GM18867 (cell line): ENCODE results near the gene ACAD10.
"Not testable (repeated sequence)": the region's sequence is repeated elsewhere in the genome, so short reads cannot be mapped to it uniquely, and the experiment has no call there.

Source experiments
- ATAC-seq: cut with Tn5 transposase; IDR thresholded peaks from one replicate; pipeline ENCODE4 v1.9.1; 2021; ENCODE audit warnings: mild to moderate bottlenecking, moderate library complexity; ENCODE audit not compliant: unreplicated experiment

Gene ACAD10

DNA sequence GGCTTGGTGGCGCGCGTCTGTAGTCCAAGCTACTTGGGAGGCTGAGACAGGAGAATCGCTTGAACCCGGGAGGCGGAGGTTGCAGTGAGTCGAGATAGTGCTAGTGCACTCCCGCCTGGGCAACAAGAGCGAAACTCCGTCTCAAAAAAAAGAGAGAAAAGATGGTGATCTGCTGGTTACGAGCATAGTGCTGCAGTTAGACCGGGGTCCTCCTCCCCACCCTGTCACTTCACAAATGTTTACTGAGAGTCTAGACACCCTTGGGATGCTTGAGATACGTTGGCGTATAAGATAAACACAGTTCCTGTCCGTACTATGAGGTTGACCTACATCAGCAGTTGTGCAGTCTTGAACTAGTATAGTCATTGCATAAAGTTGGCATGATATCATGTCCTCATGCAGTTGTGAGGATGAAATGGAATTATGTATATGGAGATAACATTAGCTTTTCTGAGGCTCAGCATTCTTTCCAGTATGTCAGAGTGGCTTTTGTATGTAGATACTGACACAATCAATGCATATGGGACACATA, 787 bp downstream of the ACAD10 start:
- no peak for ATAC-seq

DNA sequence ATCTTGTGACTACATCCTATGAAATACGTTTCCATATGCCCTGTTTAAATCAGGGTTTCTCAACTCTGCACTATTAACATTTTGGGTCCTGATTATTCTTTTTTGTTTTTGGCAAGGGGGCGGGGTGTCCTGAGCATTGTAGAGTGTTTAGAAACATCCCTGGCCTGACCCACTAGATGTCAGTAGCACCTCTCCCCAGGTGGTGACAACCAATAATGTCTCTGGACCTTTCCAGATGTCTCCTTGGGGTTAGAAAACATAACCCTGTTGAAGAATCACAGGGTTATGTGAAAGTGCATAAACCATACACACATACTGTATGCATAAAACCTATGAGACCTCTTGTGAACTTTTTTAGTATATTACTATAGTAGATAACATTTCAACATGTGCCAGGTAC, 1.4 kb downstream of the ACAD10 start:
- no peak for ATAC-seq

DNA sequence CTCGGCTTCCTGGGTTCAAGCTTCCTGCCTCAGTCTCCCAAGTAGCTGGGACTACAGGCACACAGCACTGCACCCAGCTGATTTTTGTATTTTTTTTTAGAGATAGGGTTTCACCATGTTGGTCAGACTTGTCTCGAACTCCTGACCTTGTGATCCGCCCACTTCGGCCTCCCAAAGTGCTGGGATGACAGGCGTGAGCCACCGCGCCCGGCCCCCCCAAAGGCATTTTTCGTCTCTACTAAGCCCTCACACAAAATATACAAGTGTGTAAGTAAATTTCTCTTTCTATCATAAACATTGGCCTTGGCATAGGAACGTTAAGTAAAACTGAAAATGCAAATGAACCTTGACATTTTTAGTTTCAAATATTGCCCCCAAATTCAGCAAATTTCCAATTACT, 2.1 kb downstream of the ACAD10 start:
- no peak for ATAC-seq

DNA sequence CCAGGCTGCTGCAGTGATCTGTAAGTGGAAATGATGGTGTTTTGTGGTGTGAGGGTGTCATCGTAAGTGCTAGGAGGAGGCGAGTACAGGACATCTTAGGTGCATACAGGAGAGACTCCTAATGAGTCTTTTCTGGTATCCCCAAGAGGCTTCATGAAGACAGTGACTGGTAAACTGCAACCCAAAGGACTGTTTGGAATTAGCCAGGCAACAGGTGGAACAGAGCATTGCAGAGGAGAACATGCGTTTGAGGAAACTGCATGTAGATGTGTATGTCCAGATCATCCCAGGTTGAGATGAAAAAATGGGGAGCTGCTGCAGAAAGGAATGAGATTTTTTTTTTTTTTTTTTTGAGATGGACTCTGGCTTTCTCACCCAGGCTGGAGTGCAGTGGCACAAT, 5.4 kb downstream of the ACAD10 start:
- ATAC-seq: no peak

DNA sequence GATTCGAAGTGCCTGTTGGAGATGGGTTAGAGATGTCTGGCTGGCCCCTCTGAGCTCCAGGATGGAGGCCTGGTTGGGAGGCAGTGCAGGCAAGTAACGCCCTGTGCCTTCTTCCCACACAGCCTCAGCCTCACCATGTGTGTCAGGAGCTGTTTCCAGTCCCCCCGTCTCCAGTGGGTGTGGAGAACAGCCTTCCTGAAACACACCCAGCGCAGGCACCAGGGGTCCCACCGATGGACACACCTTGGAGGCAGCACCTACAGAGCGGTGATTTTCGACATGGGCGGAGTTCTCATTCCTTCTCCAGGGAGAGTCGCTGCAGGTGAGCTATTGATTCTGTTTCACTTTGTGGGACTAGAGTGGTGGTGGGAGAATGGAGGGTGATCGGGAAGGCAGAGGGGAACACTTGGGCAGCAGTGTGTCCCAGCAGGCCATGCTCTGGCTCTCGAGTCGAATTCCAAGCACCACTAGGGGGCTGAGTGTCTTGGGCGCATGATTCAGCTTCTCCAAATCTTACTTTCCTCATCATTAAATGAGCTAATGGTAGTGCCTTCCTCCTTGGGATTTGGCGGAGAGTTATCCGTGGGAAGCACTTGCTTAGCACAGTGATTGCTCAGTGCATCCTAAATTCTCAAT, 6.8 kb downstream of the ACAD10 start:
- ATAC-seq: no peak

DNA sequence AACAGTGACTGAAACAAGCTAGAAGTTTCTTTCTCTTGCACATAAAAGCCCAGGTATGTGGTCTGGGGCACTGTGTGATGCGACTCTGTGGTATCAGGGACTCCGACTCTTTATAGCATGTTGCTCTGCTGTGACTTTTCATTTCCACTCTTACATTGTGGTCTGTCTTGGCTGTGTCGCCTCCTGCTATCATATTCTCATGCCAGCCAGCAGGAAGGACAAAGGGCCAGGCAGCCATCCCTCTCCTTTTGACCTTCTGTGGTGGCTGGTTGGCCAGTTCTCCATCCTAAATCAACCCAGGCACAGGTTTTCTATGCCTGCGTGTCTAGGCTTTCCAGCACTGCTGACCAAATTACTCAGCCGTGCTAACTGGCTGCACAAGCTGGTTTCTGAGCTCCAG, 8.0 kb downstream of the ACAD10 start:
- no peak for ATAC-seq

DNA sequence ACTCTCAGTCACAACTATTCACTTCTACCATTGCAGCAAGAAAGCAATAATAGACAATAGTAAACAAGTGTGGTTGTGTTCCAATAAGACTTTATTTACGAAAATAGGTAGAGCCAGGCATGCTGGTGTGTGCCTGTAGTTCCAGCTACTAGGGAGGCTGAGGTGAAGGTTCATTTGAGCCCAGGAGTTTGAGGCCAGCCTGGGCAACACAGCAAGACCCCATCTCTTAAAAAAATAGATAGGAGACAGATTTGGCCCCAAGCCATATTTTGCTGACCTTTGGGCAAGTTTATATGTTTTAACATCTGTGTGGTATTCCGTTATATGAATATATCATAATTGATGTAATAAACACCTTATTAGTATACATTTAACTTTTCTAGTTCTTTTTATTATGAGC, 14.1 kb downstream of the ACAD10 start:
- no peak for ATAC-seq

DNA sequence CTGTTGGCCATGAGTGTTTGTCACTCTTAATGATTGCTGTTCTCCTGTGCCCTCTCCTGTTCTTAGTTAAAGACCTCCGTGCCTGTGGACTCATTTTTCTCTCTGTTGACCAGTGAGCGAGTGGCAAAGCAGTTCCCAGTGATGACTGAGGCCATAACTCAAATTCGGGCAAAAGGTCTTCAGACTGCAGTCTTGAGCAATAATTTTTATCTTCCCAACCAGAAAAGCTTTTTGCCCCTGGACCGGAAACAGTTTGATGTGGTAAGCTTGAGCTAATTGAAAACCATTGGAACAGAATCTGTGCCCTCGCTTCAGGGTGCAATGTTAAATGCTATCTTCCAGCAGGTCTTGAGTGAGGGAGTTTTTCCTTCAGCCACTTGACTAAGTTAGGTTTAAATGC, 19.8 kb downstream of the ACAD10 start:
- no peak for ATAC-seq

DNA sequence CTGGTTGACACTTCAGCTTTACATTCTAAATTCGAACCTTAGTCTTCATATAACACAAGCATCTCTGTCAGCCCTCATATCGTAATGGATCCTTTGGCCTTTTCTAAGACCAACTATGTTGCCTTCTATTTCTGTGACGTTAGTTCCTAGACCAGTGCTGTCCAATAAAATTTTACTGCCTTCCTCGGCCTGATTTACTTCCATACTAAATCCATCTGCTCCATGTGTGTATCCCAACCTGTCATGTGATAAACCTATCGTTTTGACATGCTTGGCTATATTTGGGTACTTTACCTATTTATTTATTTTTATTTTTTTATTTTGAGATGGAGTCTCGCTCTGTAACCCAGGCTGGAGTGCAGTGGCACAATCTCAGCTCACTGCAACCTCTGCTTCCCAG, 20.3 kb downstream of the ACAD10 start:
- no peak for ATAC-seq

DNA sequence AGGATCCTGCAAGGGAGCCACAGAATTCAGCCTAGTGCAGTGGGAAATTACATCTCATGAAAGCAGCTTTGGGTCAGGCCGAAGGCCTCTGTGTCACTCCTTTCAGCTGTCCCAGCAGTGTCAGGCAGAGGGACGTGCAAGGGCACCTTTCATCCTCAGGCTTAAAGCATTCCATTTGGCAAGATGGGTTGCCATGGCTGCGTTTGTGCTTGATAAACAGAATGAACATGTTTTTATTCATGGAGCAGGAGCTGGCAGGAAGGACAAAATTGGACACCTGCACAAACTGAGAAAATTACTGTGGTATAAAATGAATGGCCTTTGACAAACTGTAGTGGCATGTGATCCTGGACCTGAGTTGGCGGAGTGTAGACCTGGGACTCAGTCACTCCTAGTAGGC, 29.4 kb downstream of the ACAD10 start:
- ATAC-seq: no peak

DNA sequence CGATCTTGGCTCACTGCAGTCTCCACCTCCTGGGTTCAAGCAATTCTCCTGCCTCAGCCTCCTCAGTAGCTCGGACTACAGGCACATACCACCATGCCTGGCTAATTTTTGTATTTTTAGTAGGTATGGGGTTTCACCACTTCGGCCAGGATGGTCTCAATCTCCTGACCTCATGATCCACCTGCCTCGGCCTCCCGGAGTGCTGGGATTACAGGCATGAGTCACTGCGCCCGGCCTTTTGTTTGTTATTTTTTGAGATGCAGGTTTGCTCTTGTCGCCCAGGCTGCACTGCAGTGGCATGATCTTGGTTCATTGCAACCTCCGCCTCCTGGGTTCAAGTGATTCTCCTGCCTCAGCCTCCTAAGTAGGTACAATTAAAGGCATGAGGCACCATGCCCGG, 33.5 kb downstream of the ACAD10 start:
- ATAC-seq: not testable (repeated sequence)

DNA sequence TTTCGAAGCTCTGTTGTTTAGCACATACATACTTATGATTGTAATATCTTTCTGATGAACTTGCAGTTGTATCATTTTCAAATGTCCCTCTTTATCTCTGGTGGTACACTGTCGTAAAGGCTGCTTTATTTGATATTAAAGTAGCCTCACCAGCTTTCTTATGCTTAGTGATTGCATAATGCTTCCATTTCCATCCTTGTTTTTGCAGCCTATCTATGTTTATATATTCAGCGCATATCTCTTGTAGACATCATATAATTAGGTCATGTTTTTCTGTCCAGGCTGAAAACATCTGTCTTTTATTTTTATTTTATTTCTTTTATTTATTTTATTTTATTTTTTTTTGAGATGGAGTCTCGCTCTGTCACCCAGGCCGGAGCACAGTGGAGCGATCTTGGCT, 34.6 kb downstream of the ACAD10 start:
- ATAC-seq: no peak

DNA sequence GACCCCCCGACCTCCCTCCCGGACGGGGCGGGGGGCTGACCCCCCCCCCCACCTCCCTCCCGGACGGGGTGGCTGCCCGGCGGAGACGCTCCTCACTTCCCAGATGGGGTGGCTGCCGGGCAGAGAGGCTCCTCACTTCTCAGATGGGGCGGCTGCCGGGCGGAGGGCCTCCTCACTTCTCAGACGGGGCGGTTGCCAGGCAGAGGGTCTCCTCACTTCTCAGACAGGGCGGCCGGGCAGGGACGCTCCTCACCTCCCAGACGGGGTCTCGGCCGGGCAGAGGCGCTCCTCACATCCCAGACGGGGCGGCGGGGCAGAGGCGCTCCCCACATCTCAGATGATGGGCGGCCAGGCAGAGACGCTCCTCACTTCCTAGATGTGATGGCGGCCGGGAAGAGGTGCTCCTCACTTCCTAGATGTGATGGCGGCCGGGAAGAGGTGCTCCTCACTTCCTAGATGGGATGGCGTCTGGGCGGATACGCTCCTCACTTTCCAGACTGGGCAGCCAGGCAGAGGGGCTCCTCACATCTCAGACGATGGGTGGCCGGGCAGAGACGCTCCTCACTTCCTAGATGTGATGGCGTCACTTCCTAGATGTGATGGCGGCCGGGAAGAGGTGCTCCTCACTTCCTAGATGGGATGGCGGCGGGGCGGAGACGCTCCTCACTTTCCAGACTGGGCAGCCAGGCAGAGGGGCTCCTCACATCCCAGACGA, 38.0 kb downstream of the ACAD10 start:
- ATAC-seq: not testable (repeated sequence)

DNA sequence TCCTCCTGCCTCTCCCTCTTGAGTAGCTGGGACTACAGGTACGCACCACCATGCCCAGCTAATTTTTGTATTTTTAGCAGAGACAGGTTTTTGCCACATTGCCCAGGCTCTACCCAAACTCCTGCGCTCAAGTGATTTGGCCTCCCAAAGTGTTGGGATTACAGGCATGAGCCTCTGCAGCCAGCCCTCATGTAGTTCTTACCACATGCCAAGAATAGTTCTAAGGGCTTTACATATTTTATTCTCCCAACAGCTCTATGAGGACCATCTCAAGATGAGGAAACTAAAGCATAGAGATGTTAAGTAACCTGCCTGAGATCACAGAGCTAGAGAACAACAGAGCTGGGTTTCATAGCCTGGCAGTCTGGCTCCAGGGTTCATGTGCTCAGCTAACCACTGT, 42.9 kb downstream of the ACAD10 start:
- no peak for ATAC-seq

DNA sequence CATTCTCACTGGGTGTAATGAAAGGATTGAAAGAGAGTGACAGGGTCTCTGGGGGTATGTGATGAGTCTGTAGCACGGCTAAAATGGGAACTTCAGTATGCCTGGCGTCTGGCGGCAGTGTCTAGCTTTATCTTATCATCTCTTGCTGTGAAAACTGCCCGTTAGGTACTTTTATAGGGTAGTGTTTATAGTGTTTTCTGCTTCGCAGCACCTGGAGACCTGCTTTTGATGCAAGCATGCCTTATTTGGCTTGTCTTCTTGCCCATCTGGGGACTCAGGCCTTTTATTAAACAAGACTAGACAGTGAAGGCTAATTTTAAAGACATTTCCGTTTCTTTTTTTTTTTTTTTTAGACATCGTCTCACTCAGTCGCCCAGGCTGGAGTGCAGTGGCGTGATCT, 44.6 kb downstream of the ACAD10 start:
- ATAC-seq: no peak

DNA sequence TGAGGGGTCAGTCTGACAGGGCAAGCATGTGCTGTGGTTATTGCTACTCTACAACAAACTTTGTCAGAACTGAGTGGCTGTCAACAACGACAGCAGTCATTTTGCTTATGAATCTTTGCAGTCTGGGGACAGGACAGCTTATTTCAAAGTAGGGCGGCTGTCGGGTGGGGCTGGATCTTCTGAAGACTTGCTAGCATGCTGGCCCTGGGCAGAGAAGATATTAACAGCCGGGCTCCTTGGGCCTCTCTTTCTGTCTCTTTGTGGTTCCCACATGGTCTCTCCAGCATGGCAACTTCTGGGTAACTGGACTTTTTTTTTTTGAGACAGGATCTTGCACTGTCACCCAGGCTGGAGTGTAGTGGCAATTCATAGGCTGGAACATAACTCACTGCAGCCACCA, 46.9 kb downstream of the ACAD10 start:
- no peak for ATAC-seq

DNA sequence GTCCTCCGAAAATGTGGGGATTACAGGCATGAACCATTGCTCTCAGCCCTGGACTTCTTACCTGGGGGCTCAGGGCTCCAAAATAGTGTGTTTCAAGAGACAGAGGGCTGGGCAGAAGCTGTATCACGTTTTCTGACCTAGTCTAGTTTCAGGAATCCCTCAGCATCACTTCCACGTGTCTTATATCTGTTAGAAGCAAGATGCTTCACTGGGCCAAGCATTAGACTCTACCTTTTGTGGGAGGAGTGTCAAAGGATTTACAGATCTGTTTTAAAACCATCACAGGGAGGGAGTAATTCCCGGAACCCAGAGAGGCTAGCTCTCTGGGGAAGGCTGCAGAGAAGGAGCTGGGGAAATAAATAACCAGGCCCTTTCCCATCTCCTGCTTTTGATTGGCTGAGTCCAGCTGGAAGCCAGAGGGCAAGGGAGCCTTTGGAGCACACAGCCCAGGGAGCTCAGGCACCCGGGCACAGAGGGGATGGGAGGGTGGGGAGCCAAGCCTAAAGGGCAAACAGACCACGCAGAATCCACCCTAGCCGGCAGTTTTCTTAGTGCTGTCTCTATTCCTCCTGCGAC, 47.6 kb downstream of the ACAD10 start:
- ATAC-seq: no peak

DNA sequence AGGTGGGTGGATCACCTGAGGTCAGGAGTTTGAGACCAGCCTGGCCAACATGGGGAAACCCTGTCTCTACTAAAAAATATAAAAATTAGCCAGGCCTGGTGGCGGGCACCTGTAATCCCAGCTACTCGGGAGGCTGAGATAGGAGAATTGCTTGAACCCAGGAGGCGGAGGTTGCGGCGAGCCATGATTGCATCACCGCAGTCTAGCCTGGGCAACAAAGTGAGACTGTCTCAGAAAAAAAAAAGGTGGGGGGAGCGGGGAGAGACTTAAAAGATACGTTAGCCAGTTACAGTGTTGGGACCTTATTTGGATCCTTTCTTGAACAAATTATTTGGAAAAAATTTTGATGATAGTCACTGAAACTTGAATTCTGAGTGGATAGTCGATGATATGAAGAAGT, 53.7 kb downstream of the ACAD10 start:
- not testable (repeated sequence) for ATAC-seq

DNA sequence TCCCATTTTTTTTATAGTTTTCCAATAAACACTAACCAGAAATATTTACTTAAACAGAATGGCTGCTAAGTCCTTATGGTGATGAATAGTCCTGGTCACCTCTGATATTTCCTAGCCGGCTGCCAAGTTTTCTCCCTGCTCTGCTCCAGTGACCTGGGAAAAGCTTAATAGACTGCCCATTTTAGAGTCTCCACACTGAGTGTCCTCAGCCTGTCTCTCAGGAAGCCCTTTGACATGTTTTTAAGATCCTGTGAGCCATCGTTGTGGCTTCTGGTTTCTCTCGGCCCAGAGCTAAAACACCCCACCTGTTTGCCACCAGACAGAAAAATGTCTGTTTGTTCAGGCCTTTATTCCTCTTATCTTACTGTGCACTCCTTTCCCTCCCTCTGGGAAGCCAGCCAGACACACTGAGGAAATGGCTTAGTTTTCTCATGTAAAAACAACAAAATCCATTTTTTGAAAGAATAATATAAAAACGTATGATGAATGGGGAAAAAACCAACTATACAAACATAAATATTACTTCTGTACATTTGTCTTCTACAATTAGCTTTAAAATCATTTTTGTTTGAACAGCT, 55.5 kb downstream of the ACAD10 start:
- ATAC-seq: no peak

DNA sequence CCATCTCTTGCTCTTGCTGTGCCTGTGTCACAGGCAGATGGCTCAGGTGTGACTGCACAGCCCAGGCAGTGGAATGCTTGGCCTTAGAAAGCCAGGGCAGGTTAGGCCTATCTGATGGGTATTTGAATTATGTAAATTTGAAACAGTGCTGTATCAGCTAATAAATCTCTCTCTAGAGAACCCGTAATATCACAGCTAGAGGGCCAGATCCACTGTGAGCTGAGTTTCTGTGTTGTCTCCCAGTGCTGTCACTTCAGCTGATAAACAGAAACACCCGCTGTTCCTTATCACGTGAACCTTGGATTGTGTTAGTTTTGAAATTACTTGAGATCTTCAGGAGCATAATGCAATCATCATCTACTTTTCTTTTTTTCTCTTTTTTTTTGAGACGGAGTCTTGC, 59.4 kb downstream of the ACAD10 start:
- ATAC-seq: no peak

DNA sequence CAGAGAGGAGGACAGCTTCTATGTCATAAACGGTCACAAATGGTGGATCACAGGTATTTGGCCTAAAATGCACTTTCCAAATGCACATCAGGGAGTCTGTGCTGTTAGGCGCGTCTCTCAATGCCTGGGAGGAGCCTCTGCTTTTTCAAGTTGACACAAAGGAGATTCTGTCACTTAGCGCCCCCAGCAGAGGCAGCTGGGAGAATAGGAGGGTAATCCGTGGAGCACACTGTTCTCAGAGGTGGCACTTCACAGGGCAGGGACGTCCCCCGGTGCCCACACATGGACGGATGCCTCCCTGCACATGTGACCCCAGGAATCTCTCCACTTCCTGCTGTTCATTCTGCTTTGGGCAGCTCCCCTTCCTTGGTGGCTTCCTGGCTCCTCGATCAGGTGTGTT, 61.5 kb downstream of the ACAD10 start:
- ATAC-seq: no peak

DNA sequence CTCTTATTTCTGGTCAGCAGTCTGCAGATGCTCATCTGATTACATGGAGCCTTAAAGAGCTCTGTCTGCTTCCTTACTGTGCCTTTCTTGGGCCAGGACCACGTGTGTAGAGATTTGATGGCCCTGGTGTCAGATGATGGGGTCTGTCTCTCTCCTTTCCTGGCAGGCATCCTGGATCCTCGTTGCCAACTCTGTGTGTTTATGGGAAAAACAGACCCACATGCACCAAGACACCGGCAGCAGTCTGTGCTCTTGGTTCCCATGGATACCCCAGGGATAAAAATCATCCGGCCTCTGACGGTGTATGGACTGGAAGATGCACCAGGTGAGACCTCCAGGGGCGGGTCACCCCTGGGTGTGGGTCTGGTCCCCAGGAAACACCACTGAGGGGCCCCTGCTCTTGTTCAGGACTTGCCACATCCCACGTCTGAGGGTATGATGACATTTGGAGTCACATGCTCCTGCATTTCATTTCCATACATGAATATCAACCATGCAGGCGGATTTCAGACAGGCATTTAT, 62.4 kb downstream of the ACAD10 start:
- ATAC-seq: no peak
